Ovary (tissue), 3 donors: ENCODE measurements around the gene DPH6.

Source experiments
- CTCF ChIP-seq, 3 donors: fragments of 450-650 bp in 2 of 3; fragments of 200-600 bp in 1 of 3; IDR thresholded peaks; one replicate each; pipeline versions ENCODE4 v1.5.1 to v1.8.0; 2016 to 2022; ENCODE audit warnings: antibody characterized with exemption in 3 of 3, mild to moderate bottlenecking in 1 of 3
- POLR2A ChIP-seq: fragments of 450-650 bp; IDR thresholded peaks from one replicate; pipeline ENCODE4 v1.6.1; 2017; ENCODE audit warnings: antibody characterized with exemption, mild to moderate bottlenecking, moderate library complexity
- donor health status: DM: no; HTN: no; CAD: no.

- TF ChIP-seq CTCF (IDR thresholded peaks at IDR 0.05) (no peak), POLR2A (no peak)
These were observed 31.2 kb downstream of the DPH6 start for GRCh38 chr15:35514759-35515158.
